HG02885 (cell line): ENCODE results near the gene UNC13B.
A peak's percentile ranks its signal among the peaks of the same experiment; 100 is the strongest.

Experiments
- ATAC-seq: cut with Tn5 transposase; IDR thresholded peaks from one replicate; pipeline ENCODE4 v1.9.1; 2021; ENCODE audit warnings: mild to moderate bottlenecking; ENCODE audit not compliant: unreplicated experiment, poor library complexity

Gene UNC13B

DNA sequence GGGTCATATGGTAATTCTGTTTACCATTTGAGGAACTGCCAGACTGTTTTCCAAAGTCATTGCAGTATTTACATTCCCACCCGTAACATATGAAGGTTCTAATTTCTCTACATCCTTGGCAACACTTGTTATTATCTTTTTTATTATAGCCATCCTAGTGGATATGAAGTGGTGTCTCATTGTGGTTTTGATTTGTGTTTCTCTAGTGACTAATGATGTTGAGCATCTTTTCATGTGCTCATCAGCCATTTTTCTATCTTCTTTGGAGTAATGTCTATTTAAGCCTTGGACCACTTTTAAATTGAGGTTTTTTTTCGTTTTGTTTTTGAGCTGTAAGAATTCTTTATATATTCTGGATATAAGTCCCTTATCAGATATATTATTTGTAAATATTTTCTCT is 195.3 kb downstream of the UNC13B start:
- ATAC-seq, result no peak

DNA sequence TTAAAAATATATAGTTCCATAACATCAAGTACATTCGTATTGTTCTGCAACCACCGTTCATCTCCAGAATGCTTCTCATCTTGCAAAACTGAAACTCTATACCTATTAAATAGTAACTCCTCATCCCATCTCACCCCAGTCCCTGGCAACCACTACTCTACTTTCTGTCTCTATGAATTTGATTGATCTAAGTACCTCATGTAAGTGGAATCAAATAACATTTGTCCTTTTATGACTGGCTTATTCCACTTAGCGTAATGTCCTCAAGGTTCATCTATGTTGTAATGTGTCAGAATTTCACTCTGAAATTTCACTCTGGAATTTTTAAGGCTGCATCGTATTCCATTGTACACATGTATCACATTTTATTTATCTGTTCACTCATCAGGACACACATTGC is 196.0 kb downstream of the UNC13B start:
- ATAC-seq, result no peak

DNA sequence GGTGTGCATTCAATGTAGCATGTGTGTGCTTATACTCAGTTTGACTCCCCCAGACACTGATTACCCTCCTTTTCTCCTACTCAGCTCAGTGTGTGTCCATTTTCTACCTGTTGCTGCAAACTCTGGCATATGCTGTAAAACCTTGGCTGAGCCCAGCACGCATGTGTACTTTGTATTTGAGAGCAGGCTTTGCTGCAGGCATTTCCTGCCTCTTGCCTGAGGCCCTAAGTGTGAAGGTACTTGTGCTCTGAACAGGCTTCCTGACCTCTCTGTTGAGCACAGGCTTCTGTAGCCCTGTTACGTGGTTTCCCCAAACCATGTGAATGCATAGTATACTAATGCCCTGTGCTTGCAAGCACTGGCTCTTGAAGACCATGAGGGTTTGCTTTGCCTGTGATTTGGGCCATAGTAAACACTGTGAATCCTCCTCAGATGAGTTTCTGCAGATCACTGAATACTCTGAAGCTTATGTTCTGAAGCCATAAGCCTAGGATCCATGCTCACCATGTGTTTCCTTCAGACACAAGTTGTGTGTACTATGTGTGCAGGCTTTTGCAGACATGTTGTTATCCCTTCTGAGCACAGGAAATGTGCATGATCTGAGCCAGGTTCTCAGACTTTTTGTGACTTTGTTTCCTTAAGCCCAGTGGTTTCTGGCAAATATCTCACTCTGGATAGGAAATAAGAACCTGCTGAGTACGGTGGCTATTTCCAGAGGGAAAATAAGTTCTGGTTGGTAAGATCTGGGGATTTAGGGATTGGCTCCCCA is 203.2 kb downstream of the UNC13B start:
- no peak for ATAC-seq

DNA sequence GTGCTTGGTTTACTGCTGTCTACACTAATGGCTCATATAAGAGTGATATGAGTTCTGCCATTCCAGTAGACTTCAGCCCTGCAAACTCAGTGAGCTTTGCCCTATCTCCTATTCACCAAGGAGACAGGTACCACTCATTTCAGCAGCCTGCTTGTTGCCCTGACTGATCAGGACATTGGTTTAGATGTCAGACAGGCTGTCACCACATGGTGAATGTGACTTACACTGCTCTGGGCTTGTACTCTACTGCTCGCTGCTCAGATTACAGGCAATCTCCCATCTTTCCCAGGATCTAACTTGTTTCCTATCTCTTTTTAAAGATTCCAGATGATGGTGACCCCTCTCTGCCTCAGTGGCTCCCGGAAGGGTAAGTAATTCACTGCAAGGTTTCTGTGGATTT is 204.8 kb downstream of the UNC13B start:
- no peak for ATAC-seq

DNA sequence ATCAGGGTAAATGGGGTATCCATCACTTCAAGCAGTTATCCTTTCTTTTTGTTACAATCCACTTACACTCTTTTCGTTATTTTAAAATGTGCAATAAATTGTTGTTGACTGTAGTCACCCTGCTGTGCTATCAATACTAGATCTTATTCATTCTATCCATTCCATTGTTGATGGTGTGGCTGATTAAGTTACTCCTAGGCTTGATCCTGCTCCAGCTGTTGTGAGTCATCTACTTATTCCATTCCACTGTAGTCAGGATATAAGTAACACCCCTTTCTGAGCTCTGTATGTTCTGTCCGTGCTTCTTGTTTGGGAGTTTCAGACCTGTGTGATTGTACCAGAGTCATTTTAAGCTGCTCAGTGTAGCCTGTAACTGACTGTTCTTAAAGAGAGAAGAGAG is 205.6 kb downstream of the UNC13B start:
- no peak for ATAC-seq

DNA sequence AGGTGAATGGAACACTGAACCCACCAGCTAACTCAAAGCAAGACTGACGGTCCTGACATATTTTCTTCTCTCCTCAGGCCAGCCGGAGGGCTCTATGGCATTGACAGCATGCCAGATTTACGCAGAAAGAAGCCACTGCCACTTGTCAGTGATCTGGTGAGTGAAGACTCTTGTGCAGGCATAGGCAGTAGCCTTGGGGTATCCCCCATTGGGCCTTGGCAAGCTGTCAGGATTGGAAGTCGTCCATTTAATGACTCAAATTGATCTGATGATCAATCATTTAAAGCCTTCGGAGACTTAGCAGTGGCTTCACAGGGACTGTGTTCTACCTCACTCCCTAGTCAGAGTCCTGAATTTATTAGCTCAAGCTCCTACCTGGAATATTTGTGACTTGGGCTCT is 208.4 kb downstream of the UNC13B start:
- ATAC-seq, result no peak

DNA sequence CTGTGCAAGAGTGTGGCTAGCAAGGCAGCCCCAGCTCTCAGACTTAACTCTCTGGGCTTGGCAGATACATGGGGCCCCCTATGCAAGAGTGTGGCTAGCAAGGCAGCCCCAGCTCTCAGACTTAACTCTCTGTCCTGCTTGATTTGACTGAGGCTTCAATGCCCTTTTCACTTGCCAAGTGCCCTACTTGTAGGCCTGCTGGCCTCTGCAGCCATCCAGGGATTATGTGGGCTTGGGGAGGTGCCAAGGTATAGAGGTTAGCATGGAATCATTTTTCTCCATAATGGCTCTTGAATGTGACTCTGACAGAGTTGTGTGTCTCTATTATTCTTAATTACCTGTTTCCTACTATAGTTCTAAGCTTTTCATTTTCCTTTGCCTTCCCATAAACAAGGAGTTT is 212.6 kb downstream of the UNC13B start:
- ATAC-seq, result no peak

DNA sequence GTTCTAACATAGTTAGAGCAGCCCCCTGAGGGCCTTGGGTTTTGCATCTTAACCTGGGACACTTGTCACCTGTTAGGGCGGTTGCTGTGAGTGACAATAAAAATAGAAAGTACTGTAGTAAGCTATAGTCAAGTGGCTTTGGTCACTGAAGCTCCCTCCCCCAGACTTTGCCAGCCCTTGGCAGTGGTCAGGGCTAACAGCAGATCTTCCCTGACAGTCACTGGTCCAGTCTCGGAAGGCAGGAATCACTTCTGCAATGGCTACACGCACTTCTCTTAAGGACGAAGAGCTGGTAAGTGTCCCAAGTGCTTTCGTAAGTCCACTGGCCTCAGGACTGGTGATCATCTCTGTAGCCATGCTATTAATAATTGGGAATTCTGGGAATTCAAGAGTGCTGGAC is 213.1 kb downstream of the UNC13B start:
- no peak for ATAC-seq

DNA sequence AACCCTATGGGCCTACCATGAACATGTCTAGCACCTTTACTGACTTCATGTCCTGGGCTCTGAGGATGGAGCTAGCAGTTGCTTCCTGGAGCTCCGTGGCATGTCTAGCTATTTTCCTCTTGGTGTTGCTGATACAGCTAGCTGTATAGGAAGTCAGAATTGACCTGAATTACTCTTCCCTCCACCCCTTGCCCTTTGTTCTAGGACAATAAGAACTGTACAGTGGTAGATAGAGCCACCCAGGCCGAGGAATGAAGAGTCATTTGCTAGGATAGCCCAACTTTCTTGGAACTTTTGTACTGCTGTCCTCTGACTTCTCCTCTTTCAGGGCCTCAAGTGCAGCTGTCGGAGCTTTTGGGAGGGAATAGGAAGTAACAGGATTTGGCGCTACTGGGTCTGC is 218.2 kb downstream of the UNC13B start:
- no peak for ATAC-seq

DNA sequence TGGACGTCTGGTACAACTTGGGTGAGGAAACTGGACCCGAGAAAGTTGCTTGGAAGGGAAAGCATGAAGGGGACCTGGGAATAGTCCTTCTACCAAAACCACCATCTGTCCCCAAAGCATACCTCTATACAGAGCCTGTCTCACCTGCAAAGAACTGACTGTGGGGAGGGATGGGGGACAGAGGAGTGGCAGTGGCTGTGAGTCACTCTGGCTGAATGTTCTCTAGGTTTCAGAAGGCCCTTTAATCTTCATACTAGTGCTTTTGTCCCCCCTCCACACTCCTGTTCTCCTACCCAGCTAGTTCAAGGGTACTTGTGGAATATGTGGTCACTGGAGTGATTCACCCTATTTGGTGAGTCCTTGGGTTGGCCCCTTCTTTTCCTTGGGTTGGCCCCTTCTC is 218.8 kb downstream of the UNC13B start:
- ATAC-seq, result no peak

DNA sequence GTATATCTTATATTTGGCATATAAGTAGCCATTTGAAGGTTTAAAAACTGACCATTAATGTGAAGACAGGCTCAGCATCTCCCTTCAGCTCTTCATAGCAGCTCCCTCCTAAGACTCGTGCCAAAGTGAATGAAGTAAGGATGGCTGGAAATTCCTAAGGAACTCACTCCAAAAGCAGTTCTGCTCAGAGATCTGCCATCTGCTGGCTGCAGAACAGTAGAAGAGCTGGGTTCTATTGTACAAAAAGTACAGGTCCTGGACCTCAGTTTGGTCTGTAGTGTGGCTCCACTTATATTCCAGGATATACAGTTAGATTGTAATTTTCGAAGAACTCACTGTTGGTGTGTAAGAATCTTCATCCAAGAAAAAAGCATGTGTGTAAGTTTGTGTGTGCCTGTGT is 223.2 kb downstream of the UNC13B start:
- ATAC-seq, result no peak

DNA sequence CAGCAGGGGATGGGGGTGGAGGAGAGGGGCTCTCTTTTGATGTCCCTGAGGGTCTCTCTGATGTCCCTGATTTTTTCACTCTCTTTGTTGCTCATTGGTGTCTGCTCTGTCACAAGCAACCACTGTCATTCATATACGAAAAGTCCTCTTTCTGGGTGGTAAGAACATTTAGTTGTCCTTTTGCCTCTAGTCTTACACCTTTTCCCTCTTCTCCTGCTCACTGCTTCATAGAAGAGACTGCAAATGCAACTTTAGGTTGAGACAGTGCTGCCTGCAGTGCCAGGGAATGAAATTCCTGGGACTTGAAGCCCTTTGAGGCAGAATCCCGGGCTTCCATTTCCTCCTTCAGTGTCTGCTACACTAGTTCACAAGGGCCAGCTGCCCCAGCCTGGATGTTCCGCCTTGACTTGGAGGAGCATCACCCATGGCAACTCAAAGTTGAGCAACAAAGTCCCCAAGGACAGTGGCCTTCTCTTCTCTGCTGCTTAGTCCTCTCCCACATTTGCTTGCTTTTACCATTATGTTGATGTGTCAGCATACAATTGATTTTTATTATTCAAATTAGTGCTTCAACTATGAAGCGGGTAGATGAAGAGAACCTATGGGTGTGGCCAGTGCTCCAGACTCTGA is 233.4 kb downstream of the UNC13B start:
- ATAC-seq, result no peak

DNA sequence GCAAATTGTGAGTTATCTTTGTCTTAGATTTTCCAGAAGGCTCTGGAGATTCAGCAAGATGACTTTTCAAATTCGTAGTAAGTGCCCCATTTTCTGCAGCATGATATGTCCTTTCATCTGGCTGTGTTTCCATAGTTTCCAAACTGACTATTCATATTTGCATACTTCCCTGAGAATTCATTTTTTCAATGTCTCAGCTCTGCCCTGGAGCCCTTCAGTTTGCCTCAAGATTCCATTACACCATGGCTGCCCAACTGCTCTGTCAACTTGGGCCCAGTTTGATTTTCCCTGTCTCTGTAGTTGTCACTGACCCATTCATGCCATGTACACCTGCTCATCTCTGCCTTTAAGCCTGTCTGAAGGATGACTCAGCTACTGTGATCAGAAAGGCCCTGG is 233.9 kb downstream of the UNC13B start:
- no peak for ATAC-seq

DNA sequence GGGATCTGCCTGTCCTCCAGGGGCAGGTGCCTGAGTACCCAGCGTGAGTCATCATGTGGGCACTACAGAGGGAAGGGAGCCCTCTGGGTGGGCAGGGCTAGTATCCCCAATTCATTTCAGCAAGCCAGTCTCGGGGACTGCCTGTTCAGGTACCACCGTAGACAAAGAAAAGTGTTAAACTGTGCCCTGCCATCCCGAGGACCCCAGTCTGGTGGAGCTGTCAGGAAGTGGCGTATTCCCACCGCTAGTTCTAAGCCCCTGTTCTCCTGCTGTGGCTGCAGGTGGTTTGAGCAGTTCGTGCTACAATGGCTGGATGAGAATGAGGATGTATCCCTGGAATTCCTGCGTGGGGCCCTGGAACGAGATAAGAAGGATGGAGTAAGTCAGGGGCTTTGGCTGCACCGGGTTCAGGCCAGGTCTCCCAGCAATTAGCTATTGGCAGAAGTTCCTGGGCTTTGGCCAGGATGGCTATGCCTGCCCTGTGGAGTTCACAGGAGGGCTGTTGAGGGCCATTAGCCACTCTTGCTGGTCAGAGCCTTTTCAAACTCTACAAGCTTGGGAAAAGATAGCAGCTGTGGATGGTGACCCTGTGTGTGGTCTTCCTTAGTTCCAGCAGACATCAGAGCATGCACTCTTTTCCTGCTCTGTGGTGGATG is 234.9 kb downstream of the UNC13B start:
- no peak for ATAC-seq

DNA sequence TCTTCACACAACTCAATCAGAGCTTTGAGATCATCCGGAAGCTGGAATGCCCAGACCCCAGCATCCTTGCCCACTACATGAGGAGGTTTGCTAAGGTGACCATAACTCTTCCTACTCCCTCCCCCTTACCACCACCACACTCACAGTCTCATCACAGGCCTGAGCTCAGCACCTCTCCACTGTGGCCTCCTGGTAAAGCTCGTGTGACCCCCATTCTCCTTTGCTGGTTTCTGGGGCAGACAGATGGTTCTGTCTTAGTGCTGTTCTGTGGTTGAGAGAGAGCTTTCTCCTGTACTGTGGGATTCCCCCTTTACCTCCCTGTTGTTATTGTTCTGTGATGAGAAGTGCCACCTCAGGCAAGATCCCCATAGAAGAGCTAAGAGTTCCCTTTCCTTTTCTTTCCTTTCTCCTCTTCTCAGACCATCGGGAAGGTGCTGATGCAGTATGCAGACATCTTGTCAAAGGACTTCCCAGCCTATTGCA is 235.4 kb downstream of the UNC13B start:
- ATAC-seq, result no peak

DNA sequence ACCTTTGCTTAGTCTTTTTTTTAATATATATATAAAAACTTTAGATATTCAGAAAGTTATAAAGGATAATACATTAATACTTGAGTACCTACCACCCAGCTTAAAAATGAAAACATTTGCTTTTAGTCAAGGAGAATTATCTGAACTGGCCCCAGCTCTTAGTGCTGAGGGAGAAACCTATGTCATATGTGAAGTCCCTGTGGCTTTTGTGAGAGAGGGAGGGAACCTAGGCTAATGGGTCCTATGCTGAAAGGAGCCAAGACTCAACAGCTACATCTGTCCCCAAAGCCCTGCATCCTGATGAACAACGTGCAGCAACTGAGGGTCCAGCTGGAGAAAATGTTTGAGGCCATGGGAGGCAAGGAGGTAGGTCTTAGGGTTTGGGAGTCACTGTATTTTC is 236.1 kb downstream of the UNC13B start:
- no peak for ATAC-seq

DNA sequence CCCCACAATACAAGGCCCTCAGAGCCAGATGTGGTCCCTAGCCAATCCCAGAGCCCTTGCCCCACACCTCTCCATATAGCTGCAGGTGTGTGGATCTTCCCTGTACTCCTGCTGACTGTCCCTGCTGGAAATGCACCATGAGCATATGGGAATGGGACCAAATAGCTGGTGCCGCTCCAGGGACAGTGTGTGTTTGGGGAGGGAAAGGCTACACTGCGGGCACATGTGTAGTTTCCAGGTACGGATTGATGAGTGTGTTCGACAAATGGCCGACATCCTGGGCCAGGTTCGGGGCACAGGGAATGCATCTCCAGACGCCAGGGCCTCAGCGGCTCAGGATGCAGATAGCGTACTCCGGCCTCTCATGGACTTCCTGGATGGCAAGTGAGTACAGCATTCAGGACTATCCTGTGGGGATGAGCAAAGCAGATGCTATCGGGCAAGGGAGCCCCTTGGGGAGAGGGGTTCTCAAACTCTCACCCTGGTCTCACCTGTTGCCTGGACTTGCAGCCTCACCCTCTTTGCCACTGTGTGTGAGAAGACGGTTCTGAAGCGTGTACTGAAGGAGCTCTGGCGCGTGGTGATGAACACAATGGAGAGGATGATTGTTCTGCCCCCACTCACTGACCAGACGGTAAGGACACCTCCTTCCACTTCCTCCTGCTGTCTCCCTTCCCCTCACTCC is 237.0 kb downstream of the UNC13B start:
- no peak for ATAC-seq

DNA sequence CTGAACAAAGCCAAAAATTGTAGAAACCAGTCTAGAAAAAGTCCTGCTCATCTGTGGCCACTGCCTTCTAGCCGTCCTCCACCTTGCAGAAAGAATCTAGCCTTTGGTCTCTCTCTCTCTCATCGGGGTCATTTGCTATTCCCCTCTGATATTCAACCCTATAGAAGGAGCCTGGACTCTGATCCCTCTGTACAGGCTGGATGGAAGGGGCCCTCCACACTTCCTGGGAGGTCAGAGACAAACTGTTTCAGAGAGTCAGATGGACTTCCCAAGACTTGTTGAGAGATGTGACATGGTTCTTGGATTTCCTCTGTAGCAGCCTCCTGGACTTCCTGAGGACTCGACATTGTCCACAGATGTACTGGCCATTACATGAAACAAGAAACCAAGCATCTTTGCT is 243.1 kb downstream of the UNC13B start:
- ATAC-seq, result no peak

DNA sequence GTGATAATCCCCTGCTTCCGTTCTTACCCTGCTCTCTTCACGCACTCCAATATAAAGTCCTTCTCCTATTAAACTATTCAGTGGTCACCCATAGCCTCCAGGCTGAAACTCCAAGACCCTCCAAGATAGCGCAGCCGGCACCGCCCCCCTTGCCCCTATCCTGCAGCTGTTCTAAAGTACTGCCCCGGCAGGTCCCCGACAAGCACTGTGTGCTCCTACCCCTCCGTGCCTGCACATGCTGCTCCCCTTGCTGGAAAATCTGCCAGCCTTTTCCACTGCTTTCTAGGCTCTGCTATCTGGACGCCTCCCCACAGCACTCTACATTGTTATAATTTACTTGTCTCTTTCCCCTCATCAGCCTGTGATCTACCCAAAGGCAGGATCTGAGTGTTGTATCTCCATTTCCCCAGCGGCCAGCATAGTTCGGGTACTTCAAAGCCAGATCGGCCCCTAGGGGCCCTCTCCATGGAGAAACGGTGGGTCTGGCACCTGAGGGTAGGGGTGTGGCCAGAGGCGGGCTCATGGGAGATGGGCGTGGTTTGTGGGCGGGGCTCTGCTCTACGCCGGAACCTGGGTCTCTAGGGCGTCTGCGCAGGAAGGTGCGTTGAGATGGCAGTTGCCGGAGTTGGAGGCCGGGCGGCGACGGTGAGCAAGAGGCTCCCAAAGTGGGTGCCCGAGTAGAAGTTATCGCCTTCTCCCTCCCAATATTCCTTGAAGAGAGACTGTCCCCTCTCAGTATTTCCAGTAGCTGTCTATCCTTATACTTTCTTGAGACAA is 244.6 kb downstream of the UNC13B start:
- ATAC-seq, result peak; percentile 45

DNA sequence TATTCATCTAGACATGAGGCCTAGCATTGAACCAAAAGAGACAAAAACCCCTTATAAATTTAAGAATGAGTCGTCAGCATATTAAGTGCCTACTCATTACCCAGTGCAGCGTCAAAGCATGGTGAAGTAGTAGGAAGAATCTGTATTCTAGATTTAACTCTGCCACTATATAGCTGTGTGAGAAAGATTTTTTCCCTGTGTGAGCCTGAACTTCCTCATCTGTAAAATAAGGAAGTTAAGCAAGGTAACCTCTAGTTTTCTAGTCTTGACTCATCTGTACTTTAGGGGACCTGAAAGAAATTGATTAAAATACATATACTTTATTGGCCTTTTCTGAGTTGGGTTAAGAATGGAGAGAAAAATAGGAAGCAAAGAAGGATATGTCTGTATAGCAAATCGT is 246.0 kb downstream of the UNC13B start:
- no peak for ATAC-seq
